GM19240 (cell line): ENCODE data around the gene ST8SIA5.

Experiments
- DNase-seq: peaks from one replicate; pipeline ENCODE4 v3.0.0; 2011; ENCODE audit warnings: low spot score; ENCODE audit not compliant: insufficient read length

Gene ST8SIA5

DNA sequence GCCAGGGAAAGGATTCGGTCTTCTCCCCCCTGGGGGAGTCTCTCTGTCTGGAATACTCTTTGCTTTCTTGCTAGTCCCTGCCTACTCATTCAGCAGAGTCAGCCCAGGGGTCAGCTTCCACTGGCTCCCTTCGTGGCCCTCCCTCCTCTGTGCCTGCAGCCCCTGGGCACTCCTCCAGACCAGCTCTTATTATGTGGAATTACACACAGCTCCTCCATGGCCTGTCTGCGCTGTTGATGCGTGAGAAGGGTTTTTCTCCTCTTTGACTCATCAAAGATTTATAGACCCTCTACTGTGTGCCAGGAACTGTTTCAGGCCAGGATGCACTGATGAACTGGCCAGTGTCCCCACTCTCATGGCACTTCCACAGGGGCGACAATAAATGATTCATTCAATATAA lies 44.4 kb downstream of the ST8SIA5 start:
- no peak for DNase-seq

DNA sequence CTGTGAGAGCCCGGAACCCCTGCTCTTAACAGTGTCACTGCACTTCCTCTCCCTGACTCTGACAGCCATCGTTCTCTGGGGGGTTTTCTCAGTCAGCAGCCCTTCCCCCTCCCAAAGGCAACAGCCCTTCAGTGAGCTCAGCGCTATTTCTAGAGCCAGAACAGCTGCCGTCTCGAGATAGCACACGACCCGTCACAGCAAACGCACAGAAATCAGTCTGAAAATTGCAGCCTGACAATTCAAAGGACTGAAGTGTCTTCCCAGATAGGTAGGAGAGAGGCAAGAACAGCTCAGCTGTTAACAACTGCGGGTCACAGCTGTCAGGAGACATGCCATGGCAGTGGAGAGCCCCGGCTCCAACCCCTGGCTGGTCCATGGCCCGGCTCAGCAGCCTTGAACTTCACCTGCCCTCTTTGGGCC lies 45.4 kb downstream of the ST8SIA5 start:
- DNase-seq: no peak

- DNase-seq: no peak
Measured at GRCh38 chr18:46706968-46707367, 49.9 kb downstream of the ST8SIA5 start.

DNA sequence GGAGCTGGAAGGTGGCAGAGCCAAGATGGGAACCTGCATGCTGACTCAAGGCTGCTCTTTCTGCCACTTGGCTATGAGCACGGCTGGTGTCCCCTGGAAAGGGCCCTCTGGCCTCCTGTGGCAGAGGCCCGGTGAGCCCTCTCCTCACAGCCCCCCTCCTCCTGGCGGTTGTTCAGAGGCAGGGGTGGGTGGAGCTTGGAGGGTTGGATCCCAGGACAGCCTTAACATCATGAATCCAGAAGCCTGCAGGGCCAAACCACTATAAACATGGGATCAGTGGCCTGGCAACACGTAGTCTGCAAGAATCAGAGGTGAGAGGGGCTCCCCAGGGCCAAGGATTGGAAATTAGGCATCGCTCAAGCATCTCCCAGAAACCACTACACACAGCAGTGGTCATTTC lies 51.3 kb downstream of the ST8SIA5 start:
- DNase-seq: no peak

- no peak for DNase-seq
Measured at GRCh38 chr18:46704816-46705215, 52.0 kb downstream of the ST8SIA5 start.

- DNase-seq: no peak
Measured at GRCh38 chr18:46704189-46704588, 52.7 kb downstream of the ST8SIA5 start.

DNA sequence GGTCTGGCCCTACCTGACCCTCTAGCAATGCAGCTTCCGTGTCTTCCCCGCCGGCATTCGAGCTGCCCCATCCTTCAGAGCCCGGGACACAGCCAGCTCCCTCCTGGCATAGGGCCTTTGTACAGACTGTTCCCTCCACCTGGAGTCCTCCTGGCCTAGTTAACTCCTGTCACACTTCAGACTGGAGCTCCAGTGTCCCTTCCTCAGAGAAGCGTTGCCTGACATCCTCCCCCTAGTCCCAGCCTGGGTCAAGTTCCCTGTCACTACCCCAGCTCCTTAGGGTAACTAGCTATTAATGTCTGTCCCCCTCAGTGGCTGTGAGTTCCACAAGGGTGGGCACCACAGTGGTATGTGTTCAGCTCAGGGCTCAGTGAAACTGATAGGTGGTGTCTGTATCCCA lies 54.4 kb downstream of the ST8SIA5 start:
- no peak for DNase-seq

GRCh38 chr18:46700066-46700824 lies 56.6 kb downstream of the ST8SIA5 start:
- no peak for DNase-seq

- DNase-seq: no peak
Measured at GRCh38 chr18:46696702-46697101, 60.2 kb downstream of the ST8SIA5 start.

- no peak for DNase-seq
Measured at GRCh38 chr18:46696268-46696667, 60.6 kb downstream of the ST8SIA5 start.

DNA sequence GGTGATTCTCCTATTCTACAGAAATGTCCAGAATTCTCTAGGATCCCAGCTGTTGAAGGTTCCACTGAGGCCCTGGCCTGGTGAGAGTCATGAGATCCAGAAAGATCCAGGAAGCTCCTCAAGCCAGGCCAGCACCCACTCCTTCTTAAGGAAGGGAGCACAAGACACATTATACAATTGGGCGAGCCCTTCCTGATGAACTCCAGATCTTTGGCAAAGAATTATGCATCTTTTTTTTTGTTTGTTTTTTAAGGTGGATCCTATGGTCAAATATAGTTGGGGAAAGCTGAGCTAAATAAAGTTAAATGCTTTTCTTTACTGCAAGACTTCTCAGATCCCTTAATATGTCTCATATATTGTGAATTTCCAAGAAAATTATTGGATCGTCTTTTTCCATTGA lies 62.9 kb downstream of the ST8SIA5 start:
- no peak for DNase-seq

- DNase-seq: no peak
Measured at GRCh38 chr18:46688853-46689525, 67.9 kb downstream of the ST8SIA5 start.

DNA sequence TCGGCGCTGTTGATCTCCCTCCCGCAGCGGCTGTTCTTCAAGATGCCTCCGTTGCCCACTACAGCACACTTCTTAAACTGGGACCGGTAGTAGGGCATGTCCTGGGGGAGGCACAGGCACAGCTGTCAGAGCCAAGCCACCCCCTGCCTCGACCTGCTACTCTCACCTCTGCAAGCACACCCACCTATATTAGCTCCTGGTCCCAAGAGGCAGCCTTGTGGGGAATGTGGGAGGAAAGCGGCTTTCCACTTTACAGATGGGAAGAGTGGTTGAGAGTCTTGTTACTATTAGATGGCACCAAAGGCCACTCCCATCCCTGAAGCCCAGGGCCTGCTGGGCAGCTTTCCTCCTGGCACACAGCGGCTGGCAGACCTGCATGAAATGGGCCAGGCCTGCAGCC lies 70.7 kb downstream of the ST8SIA5 start:
- no peak for DNase-seq

GRCh38 chr18:46683252-46683651 lies 73.6 kb downstream of the ST8SIA5 start:
- no peak for DNase-seq

GRCh38 chr18:46680784-46681695 lies 75.8 kb downstream of the ST8SIA5 start:
- no peak for DNase-seq

DNA sequence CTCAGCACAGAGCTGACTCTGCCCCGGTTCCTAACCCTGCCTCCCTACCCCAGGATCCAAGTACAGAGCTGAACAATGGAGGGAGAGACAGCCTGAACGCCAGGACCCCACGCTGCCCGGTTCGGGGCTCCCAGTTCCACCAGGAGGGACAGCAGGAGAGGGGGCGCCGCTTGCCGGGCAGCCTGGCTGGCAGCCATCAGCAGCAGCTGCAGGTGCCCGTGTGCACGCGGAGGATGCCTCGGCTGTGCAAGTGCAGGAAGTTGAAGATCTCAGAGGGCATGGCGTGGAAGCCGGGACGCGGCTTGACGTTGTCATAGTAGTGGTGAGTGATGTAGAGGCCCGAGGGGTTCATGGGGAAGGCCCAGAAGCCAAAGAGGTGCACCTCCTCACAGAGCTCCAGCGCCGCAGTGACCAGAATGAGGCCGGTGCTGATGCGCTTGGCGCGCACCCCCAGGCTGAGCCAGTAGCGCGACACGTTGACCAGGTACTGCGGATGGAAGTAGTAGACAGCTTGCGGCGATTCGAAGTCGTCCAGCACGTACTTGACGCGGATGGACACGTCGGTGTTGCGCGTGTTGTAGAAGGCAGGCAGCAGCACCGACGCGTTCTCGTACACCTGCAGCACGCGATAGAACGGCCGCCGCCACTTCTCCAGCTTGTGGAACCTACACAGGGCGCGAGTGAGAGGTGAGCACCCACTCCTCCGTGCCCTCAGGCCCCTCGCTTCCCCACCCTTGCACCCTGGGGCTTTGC lies 76.8 kb downstream of the ST8SIA5 start:
- DNase-seq: no peak

DNA sequence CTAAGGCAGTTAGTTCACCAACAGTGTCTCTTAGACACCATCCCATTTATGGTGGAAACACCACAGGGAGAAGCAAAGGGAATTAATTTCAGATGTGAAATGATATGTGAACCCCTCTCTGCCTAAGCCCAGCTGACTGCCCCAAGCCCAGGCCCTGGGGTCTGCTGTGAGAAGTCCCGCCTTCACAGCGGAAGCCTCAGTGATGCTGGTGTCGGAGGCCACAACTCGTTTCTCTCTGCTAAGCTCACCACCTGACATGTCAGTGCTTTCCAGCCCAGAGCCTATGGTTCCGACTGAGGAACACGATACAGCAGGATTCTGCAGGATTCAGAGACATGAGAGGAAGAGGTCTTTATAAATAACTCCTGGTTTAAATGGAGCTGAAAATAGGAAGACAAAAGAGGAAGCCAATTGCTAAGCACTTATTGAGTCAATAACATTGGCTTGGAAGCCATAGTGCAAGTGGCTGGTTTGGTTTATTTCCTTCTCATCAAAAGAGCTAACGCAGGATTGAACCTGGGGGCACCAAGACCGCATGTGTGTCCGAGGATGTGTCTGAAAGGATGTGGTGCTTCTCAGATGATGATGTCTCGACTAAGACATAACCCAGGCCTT lies 78.0 kb downstream of the ST8SIA5 start:
- DNase-seq: no peak

DNA sequence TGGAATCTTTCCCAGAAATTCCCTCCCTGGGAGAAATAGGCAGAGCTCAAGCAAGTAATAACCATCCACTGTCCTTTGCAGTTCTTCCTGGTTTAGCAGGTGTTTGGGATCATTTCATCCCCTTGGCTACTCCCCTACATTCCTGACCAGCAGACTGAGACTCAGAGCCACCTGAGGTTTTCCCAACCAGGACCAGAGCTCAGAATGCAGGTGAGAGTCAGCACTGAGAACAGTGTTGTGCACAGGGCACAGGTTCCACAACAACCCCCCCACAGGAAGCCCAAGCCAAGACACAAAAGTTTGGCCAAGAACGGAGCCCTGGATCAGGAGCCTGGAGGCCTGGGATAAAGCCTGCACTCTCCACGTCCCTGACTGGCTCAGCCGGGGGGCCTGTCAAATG lies 78.8 kb downstream of the ST8SIA5 start:
- no peak for DNase-seq

- no peak for DNase-seq
Measured at GRCh38 chr18:46677611-46678010, 79.2 kb downstream of the ST8SIA5 start.

DNA sequence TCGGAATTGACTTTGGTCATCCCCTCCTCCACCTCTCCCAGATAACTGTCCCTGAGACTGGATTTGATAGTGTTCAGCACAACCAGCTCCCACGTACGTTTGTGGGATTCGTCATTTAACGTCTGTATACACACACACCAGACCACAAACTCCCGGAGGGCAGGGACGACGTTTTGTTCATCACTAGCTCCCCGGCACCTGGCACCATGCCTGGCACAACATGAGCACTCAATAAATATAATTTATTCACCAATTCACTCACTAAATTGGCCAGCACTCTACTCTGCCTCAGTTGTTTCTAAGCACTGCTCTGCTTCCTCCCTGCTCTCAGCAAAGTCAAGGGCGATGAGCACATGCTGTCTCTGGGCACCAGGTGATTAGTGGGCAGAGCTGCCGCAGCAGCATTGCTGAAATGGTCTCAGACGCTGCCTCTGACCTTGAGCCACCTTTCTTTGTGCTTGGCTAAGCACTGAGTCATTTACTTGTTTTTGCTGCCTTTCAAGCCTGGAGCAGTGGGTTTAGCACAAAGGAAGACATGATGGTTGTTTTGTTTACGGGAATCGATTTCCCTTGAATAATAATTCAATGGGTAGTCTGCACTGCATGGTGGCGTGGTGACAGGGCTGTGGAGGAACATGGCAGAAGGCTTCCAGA lies 80.5 kb downstream of the ST8SIA5 start:
- DNase-seq: no peak
